Activated T-cell treated with anti-CD3 and anti-CD28 coated beads for 24 hours (primary cell): ENCODE results near the gene GINS2.

Experiments used
- DNase-seq: peaks from one replicate; pipeline ENCODE4 v3.0.0-alpha.2; 2020; ENCODE audit warnings: low read depth

GINS2 gene

DNA sequence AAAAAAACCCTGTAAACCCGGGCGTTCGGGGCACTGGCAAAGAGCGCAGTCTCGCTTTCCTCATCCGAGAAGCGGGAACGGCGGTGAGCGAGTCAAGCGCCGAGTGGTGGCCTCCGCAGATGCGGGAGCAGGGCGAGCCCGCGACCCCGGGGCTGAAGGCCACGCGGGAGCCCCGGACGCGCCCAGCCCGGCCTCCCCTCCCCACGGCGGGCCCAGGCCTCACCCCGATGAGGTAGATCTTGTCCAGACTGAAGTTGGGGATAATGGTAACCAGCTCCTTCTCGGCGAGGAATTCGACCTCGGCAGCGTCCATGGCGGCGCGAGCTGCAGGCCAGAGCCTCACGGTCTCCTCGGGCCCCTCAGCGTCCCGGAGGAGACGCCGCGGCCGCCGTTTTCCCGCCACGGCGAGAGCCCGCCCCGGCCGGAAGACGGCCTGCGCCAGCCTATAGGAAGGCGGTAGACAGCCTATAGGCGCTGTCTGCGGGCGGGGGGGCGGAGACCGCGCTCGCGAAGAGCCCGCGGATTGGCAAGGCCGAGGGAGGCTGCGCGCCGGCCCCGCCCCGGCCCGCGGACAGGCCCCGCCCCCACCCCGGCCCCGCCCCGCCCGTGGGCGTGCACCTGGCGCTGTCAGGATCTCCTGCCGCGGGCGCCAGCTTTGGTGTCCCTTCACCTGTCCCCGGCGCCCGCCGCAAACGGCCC is at the start of gene GINS2:
Gene GINS2 (minus strand): TSS at position 369 of the 699 bp plus-strand sequence. CDS start 56 bp downstream, at position 313.
- peak; percentile 91 for DNase-seq

DNA sequence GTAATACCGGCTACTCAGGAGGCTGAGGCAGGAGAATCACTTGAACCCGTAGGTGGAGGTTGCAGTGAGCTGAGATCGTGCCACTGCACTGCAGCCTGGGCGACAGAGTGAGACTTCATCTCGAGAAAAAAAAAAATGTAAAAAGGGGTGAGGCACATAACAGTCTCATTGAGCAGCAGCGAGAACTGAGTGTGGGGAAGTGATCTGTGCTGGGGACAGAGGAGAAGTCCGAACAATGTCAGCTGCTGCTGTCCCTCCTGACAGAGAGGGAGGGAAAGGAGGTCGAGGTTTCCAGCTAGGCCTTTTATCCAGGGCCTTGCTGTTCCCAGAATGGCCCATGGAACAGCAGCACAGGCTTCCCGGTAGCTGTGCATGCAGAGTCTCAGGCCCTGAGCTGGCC is 48.2 kb upstream of the GINS2 start:
- DNase-seq = no peak

DNA sequence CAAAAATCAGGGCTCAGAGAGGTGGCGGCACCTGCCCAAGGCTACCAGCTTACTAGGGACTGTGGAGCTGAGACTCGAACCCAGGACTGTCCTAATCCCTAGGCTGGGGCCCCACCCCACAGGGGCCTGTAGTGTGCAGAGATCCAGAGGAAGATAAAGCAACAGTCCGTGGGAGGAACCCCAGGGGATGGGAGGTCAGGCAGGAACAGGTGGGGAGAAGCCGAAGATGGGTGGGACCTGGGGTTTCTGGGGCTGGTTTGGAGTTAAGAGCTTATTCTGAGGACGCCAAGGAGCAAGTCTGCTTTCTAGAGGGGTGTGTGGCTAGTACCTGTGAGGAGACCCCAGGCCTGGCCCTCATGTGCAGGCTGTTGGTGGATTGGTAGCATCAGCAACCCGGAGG is 47.2 kb upstream of the GINS2 start:
- DNase-seq = no peak

DNA sequence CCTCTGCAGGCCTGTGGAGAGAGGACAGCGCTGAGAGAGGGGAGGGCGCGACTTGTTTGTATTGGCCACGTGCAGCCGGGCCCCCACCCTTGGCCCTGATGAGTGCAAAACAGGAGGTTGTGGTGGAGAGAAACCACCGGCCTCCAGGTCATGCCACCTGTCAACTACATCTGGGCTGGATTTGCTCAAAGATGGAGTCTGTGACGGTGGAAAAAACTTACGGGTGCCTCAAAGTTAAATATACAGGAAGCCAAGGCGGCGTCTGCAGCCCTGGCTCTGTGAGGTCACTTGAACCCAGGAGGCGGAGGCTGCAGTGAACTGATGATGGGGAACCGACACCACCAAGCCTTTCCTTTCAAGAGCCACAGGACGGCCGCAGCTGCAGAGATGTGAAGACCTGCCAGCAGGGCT is 46.5 kb upstream of the GINS2 start:
- DNase-seq = no peak

DNA sequence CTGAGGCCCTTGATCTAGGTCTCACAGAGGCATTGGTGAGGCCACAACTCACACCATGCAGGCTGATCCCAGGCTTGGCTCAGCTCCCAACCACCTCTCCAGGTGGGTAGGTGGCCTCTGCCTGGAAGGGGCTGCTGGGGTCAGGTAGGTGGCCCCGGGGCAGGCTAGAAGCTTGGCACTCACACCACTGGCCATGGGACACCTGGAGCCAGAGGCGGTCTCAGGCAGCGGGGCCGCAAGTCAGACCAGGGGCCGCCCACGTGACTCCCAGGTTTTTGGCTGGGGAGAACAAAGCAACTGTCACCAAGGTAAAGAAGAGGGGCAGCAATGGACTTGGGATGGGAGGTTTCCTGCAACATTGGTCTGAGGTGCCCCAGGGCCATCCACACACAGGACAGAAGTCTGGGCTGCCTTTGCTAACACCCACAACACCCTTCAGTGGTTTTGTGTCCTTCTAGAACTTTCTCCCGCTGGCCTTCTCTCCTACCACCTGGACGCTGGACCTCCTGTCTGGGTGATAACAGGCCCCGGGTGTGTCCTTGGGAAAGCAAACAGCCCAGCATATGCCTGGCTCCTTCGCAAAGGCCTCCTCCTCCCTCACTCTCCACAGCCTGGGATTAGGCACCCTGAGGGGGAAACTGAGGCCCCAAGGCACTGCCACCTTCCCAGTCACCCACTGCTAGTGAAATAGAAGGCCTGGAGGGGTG is 45.7 kb upstream of the GINS2 start:
- DNase-seq = no peak

DNA sequence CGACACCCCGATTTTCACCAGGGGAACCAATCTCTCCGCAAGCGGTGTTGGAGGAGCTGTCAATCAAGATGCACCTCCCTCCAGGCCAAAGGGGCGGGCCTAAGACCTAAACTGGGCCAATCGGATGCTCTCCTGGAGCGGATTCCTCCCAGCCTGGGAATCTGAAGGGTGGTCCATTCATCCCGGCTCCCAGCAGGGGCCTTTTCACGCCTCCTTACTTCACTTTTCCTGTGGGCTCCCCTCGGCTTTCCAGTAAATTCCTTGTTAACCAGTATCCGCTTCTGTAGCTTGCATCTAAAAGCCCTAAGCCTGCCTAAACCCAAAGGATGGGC is 45.1 kb upstream of the GINS2 start:
- no peak for DNase-seq

DNA sequence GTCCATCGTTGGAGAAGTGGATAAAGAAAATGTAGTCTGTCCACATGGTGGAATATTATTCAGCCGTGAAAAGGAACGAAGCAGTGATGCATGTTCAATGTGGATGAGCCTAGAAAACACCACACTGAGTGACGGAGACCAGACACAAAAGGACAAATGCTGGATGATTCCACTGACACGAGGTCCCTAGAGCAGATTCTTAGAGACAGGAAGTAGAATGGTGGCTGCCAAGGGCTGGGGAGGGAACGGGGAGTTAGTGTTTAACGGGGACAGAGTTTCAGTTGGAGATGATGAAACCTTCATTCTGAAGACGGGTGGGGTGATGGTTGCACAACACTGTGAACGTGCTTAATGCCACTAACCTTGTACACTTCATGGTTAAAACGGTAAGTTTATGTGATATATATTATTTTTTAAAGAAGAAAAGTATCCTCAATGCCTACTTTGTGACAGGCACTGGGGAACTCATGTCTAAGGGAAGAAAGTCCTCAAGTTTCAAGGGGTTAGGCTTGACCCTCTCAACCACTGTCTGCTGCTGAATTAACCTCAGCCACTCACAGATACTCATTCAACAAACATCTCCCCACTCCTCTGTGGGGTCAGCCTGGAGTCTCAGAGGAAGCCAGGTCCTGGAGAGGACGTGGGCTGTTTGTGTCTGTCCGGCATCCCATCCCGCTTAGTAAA is 44.5 kb upstream of the GINS2 start:
- DNase-seq = no peak

DNA sequence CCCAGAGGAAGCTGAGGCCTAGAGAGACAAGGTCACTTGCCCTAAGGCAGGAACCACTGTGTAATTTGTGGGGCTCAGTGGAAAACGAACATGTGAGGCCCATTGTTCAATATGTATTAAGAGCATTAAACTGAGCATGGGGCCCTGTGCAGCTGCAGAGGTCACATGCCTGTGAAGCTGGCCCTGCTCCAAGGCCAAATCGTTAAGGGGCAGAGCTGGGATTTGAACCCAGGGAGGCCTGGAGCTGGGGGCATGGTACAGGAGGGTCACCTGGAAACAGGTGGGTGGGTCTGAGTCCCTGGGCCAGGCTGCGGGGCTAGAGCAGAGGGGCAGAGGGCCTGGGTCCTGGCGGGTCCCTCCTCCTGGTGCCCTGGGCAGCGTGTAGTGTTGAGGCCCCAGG is 42.4 kb upstream of the GINS2 start:
- DNase-seq = no peak

DNA sequence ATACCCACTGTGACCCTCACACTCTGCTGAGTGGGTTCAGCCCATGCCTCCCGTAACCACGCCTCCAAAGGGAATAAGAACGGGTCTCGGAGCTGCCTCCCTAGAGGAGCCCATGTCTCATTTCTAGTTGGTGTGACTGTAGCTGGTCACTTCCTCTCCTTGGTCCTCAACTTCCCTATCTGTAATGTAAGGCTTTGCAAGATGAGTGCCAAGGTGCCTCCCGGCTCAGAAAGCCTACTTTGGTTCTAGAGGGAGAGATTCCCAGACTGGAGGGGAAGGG is 41.4 kb upstream of the GINS2 start:
- no peak for DNase-seq

DNA sequence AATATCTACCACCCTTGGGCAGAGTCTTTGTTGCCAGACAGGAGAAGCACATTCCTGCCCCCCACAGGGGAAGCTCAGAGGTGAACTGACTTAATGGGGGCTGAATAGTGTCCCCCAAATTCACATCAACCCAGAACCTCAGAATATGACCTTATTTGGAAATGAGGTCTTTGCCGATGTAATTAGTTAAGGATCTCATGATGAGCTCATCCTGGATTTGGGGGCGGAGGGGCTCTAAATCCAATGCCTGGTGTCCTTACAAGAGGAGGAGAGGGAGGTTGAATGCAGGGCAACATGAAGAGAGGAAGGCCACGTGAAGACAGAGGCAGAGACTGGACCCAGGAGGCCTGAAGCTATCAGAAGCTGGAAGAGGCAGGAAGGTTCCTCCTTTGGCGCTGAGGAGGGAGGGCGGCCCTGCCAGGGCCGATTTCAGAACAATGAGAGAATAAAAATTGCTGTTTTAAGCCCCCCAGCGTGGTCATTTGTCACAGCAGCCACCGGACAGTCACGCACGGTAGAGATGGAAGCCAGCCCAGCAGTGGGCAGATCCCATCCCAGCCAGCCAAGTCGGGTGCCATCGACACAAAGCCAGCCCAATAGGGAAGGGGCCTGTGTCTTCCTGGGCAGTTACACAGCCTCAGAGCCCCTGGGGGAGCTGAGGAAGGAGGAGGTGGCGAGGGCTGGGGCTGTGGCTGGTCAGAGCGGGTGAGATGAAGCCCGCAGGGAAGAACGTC is 40.9 kb upstream of the GINS2 start:
- DNase-seq = no peak

DNA sequence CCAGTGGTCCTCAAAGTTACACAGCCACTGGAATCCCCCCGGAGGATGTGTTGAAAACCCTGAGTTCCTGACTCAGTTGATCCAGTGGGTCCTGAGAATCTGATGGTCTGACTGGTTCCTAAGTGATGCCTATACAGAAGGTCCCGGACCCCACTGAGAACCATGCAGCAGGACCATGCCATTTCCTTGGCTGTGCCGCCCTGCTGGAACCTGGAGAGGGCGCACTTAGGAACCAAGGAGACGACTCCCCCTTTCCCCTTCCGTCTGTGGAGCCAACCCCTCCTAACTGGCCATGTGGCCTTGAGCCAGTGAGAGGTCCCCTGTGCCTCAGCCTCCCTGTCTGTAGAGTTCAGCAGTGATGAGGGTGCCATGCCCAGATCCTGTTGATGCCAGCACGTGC is 40.1 kb upstream of the GINS2 start:
- DNase-seq = no peak

DNA sequence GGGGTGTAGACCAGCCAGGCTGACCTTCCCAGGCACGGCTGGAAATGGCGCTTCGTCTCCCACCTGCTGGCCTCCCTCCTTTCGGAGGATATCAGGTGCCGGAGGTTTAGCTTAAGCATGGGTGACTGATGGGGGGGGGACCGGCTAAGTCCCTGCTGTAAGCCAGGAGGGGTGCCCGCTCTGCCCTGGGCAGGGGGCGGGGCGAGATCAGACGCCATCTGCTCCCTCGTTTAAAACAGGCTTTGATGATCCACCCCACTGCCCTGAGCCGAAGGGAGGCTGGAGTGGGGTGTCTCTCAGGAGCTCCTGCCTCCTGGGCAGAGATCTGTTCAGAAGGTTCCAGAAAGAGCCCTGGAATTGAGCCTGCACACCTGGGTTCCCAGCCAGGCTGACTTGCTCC is 36.2 kb upstream of the GINS2 start:
- DNase-seq = no peak

DNA sequence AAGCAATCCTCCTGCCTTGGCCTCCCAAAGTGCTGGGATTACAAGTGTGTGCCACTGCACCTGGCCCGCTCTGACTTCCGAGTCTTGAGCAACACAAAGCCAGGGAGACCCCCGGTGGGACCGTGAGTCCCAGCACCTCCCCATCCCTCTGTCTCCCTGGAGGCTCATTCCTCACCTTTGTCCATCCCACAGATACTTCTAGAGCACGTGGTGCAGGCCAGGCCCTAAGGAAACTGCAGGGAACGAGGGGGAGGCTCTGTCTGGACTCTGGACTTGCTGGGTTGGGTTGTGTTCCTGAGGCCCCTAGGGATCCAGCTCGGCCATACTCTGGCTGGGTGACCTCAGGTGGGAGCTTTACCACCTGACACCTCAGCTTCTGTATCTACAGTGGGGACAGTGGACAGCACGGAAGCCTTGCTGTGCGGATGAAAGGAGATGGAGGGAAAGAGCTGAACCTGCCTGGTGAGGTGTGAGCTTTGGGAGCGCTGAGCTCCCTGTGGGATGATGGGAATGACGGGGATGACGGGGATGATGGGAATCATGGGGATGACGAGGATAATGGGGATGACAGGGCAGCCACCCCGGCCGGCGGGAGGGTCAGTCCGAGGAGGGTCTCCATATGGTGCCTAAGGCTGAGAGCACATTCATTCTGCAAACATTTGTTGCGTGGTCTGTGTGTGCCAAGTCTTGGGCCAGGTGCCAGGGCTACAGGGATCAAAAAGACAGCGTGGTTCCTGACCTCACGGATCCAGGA is 35.5 kb upstream of the GINS2 start:
- DNase-seq = no peak

DNA sequence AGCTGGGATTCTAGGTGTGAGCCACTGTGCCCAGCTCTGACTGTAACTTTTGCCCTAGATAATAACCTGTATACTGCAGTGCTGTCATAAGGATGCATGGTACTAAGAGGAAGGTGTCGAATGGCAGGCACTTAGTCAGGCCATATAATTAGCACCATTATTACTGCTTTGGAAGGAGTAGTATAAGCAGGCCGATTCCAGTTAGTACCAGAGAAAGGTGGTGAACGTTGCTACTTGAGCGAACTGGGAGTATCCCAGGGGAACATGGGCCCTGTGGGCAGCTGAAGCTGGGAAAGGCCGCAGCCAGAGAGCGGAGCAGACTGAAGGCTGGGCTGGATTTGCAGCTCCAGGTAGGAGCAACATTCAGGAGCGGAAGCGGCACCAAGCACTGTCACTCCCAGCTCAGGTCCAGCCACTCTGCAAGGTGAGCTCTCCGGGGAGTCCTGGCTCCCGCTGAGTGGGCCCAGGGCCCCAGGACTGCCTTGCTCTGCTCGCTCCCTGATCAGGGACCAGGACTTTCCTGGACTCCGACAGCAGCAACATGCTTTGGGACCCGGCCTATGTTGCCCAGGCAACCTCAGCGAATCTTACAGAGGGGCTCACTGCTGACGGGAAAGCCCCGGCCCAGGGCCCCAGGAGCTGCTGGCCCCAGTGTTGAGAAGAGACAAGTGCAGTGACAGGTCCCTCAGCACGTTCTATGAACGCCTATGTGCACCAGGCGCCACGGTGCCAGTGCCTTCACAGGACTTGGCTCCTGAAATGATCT is 33.6 kb upstream of the GINS2 start:
- DNase-seq = no peak

DNA sequence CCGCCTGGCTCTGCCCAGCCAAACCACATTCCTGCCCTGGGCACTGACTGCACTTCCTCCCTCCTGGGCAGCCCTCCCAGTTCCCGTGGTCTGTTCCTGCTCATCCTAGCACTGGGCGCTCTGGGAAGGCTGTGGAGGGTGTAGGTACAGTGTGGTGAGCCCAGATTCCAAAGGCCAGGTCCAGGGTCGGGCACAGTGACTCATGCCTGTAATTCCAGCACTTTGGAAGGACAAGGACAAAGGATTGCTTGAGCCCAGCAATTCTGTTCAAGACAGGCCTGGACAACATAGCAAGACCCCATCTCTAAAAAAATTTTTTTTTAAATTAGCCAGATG is 31.5 kb upstream of the GINS2 start:
- DNase-seq = no peak

DNA sequence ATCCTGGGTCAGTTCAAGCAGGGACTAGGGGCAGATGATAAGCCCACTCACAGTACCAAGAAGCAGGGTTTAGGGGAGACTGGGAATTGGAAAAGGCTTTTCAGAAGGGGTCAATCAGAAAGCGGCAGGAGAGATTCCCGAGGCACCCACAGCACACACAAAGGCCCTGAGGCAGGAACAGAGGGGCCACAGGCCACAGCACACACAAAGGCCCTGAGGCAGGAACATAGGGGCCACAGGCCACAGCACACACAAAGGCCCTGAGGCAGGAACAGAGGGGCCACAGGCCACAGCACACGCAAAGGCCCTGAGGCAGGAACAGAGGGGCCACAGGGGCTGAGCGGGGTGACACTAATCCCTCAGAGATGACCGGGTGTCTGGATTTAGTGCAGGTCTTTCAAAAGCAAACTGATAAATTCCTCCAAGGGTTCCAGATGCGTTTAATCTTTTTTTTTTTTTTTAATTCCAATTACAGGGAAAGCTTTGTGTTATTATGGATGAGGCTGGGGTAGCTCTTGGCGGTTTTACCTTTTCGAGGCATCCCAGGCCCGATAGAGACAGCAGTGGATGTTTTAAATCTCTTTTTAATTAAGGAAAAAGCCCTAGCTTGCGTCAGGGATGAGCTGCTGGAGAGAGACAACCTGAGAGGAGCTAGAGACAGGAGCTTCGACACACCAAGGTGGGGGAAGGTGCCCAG is 31.0 kb upstream of the GINS2 start:
- no peak for DNase-seq

DNA sequence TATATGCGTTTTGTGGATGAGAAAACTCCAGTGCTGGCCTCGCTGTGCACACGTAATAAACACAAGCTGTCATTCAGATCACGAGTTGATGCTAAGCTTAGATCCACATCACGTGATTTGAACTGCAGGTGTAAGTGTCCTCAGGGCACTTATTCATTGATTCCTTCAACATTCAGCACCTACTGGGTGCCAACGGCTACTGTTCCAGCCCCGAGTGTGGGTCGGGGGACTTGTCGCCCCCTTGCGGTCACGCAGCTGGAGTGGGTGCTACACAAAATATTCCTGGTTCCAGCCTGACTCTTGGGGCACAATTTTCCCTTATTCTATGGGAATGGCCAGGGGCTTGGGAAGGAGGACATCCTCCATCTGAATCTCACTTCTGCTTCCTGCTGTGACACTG is 29.9 kb upstream of the GINS2 start:
- DNase-seq = no peak

DNA sequence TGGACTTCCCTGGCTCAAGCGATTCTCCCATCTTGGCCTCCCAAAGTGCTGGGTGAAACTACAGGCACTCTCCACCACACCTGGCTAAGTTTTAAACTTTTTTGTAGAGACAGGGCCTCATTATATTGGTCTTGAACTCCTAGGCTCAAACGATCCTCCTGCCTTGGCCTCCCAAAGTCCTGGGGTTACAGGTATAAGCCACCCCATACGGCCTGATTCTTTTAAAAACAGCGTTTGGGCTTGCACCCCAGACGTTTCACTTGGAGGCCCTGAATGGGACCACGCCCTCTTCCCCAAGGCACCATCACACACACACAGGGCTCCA is 29.4 kb upstream of the GINS2 start:
- DNase-seq = no peak

DNA sequence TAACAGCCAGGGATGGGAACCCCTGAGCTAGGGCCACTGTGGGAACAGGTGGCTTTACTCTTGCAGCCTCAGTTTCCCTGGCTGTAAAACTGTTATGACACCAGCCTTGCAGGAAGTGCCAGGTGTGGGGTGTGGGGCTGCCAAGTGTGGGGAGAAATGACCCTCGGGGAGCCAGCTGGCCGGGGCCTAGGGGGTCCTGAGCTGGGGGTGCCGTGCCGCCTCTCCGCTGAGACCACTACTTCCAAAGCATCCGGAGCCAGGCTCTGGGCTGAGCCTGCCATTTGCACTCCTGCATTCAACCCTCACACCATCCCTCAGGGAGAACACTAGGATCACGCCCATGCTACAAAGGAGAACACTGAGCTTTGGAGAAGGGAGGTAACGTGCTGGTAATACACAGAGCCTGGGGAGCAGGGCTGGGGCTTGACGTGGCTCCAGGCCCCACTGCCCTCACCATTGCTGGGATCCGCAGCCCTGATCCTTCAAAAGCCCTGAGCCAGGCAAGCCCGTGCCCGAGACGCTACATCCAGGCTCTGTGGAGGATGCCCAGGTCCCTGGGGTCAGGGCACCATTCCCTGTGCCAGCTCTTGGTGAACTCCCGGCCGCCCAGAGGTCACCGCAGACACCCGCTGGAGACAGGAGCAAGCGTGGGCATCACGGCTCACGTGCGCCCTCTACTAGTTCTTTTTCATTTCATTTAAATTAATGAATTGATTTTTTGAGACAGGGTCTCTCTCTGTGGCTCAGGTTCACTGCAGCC is 28.8 kb upstream of the GINS2 start:
- DNase-seq = peak; percentile 43

DNA sequence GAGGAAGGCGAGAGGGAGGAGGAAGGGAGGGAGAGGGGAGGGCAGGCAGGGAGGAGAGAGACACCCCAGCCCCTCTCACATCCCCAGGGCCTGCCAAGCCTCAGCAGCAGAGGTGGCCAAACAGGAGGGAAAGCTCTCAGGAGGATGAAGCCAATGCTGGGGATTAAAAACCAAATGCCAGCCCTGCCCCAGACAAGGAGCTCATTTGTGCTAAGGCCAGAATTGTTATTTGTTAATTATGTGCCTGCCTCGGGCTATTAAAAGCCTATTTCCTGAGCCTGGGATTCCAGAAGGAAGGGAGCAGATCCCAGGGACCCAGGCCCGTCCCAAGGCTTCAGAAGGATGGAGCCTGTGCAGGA is 27.9 kb upstream of the GINS2 start:
- no peak for DNase-seq
